Natural killer cell (primary cell): ENCODE data around the gene RESP18. TPM values are rescaled to one million over a fixed set of nuclear protein-coding genes. Genes with fewer than 3 reads are reported as not detected.
A peak's percentile ranks its signal among the peaks of the same experiment; 100 is the strongest.

Experiments
- ATAC-seq, 3 donors: fragments of 150-1000 bp in 2 of 3; fragments of 200-7000 bp in 1 of 3; cut with Tn5 transposase; 1 replicate in 1 of 3; 2 replicates in 2 of 3; pipeline ENCODE4 v1.10.0; 2021; ENCODE audit warnings: mild to moderate bottlenecking in 2 of 3, moderate library complexity in 2 of 3
- DNase-seq, 2 donors: peaks; one replicate each; pipeline versions ENCODE4 v3.0.0 to v3.0.0-alpha.2; 2013 to 2021; ENCODE audit warnings: mixed read lengths in 1 of 2
- H3K27ac ChIP-seq: one replicate; pipeline ENCODE4 v1.5.1; 2013; ENCODE audit warnings: mild to moderate bottlenecking, low read length
- H3K27me3 ChIP-seq: one replicate; pipeline ENCODE4 v1.6.1; 2013; ENCODE audit warnings: low read length; ENCODE audit not compliant: control insufficient read depth, insufficient read depth
- H3K36me3 ChIP-seq: one replicate; pipeline ENCODE4 v1.6.1; 2013; ENCODE audit warnings: low read length; ENCODE audit not compliant: control insufficient read depth, insufficient read depth
- H3K4me1 ChIP-seq: one replicate; pipeline ENCODE4 v1.6.1; 2013; ENCODE audit warnings: low read length; ENCODE audit not compliant: control insufficient read depth, insufficient read depth
- H3K4me3 ChIP-seq: one replicate; pipeline ENCODE4 v1.5.1; 2013; ENCODE audit warnings: low read length
- H3K9me3 ChIP-seq: one replicate; pipeline ENCODE4 v1.6.1; 2013; ENCODE audit warnings: low read length; ENCODE audit not compliant: control insufficient read depth, insufficient read depth
- H3K27ac Mint-ChIP-seq, 2 donors: one replicate each; pipeline ENCODE4 v1.8.0; 2022; ENCODE audit warnings: mild to moderate bottlenecking in 2 of 2, mixed read lengths in 2 of 2, moderate library complexity in 1 of 2
- H3K27me3 Mint-ChIP-seq, 2 donors: one replicate each; pipeline ENCODE4 v1.8.0; 2022; ENCODE audit warnings: low read depth in 2 of 2, mixed read lengths in 2 of 2
- H3K36me3 Mint-ChIP-seq: one replicate; pipeline ENCODE4 v1.8.0; 2022; ENCODE audit warnings: mixed read lengths
- H3K4me1 Mint-ChIP-seq, 2 donors: one replicate each; pipeline ENCODE4 v1.8.0; 2022; ENCODE audit warnings: mixed read lengths in 2 of 2
- H3K4me3 Mint-ChIP-seq: one replicate; pipeline ENCODE4 v1.8.0; 2022; ENCODE audit warnings: mild to moderate bottlenecking, moderate library complexity, mixed read lengths
- H3K9me3 Mint-ChIP-seq, 2 donors: one replicate each; pipeline ENCODE4 v1.8.0; 2022; ENCODE audit warnings: mixed read lengths in 2 of 2
- WGBS: methylation state at CpG from one replicate; pipeline ENCODE4 v1.1.7; 2013; ENCODE audit warnings: missing lambda C conversion rate; ENCODE audit not compliant: insufficient coverage; 5-methylcytosine and 5-hydroxymethylcytosine counted together
- intact Hi-C: fragments of 100-400 bp; cut with micrococcal nuclease; formaldehyde crosslinking; loops from one replicate; pipeline ENCODE4 v1.14.2; 2022
- total RNA-seq, 4 donors: library from RNA; stranded (reverse); fragments of 120-200 nt in 1 of 4; gene quantifications; one replicate each; pipeline versions ENCODE4 v1.2.3 to v1.2.4, GENCODE V29; 2013 to 2022
- TF ChIP-seq, protein P1 (sequence below): fragments of 200-600 bp; IDR thresholded peaks from one replicate; pipeline ENCODE4 v1.8.0; 2022; ENCODE audit warnings: antibody characterized with exemption

Gene RESP18
- total RNA-seq, 3 donors from 2014 or later (not counting 1 experiment from before 2014, with no cell fraction given) = not detected

DNA sequence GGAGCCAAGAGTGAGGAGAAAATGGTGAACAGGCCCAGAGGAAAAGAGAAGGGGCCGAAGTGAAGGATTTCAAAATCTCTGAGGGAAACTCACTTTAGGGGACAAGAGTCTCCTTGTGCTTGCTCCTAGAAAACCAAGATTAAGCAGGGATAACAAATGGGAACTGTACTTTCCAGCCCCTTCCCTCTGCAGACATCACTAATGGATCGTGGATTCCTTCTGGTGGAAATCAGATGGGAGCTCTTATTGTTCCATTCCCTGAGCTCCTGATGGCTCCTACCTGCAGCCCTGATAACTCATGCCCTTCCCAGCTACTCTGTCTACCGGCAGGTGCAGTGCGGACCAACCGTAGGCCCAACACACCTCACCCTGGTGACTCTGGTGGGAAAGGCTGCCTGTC lies 20.6 kb upstream of the RESP18 start:
- Histone ChIP-seq H3K4me3 (no peak overlapping the region), H3K4me1 (peaks cover 2% of the 10 kb centered on the region), H3K9me3 (no peaks in the 10 kb centered on the region), H3K27ac (no peak overlapping the region), H3K27me3 (peaks cover 2% of the 10 kb centered on the region), H3K36me3 (no peaks in the 10 kb centered on the region)
- no peak for ATAC-seq
- DNase-seq = no peak
- Mint-ChIP-seq H3K9me3 (no peaks in the 10 kb centered on the region), H3K4me3 (no peak overlapping the region), H3K27ac (no peak overlapping the region), H3K36me3 (no peaks in the 10 kb centered on the region), H3K27me3 (peaks cover 25 to 39% of the 10 kb centered on the region in 2 donors), H3K4me1 (peaks cover 0 to 4% of the 10 kb centered on the region in 2 donors)
- TF ChIP-seq, protein P1, sequence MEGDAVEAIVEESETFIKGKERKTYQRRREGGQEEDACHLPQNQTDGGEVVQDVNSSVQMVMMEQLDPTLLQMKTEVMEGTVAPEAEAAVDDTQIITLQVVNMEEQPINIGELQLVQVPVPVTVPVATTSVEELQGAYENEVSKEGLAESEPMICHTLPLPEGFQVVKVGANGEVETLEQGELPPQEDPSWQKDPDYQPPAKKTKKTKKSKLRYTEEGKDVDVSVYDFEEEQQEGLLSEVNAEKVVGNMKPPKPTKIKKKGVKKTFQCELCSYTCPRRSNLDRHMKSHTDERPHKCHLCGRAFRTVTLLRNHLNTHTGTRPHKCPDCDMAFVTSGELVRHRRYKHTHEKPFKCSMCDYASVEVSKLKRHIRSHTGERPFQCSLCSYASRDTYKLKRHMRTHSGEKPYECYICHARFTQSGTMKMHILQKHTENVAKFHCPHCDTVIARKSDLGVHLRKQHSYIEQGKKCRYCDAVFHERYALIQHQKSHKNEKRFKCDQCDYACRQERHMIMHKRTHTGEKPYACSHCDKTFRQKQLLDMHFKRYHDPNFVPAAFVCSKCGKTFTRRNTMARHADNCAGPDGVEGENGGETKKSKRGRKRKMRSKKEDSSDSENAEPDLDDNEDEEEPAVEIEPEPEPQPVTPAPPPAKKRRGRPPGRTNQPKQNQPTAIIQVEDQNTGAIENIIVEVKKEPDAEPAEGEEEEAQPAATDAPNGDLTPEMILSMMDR = no peak
- intact Hi-C loops = no loop called here
- WGBS = 81% methylated on average over 5 of the region's 5 CpGs

DNA sequence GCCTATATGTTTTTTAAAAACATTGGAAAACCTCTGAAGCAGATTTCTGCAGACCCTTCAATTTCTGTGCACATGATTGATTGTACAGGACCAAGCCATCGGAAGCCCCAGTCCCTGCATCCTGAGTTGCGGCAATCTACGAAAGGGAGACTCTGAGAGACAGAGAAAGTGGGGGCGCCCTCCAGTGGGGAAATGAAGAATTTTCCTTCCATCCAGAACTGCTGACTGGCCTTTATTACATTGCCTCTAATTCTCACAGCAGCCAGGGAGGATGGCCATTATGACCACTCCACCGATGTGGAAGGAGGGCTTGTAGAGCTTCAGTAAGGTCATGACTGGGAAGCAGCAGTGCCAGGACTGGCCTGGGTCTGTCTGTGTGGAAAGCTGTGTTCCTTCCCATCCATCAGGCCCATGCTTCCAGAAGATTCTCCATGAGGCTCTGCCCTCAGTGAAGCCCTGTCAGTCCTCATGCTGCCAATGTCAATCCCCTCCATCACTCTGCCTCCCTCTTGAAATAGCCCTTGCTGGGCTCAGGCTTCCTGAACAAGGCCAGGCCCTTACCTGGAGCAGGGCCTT lies 20.0 kb upstream of the RESP18 start:
- Histone ChIP-seq H3K4me1 (no peaks in the 10 kb centered on the region), H3K9me3 (no peaks in the 10 kb centered on the region), H3K27me3 (no peaks in the 10 kb centered on the region), H3K27ac (no peak overlapping the region), H3K36me3 (no peaks in the 10 kb centered on the region), H3K4me3 (no peak overlapping the region)
- Mint-ChIP-seq H3K9me3 (no peaks in the 10 kb centered on the region), H3K36me3 (no peaks in the 10 kb centered on the region), H3K27ac (no peak overlapping the region), H3K4me3 (no peak overlapping the region), H3K4me1 (peaks cover 0 to 4% of the 10 kb centered on the region in 2 donors), H3K27me3 (peaks cover 25 to 45% of the 10 kb centered on the region in 2 donors)
- WGBS = 10% methylated on average over 4 of the region's 5 CpGs
- intact Hi-C loops = loop anchor here (1.0 kb wide), 1 partner anchor 75 kb away; no protein-coding TSS in a partner anchor
- ATAC-seq = peak; percentile 70 to 82 (median 79)
- TF ChIP-seq, protein P1 = peak; percentile 80
- DNase-seq = peak; percentile 42 to 75

DNA sequence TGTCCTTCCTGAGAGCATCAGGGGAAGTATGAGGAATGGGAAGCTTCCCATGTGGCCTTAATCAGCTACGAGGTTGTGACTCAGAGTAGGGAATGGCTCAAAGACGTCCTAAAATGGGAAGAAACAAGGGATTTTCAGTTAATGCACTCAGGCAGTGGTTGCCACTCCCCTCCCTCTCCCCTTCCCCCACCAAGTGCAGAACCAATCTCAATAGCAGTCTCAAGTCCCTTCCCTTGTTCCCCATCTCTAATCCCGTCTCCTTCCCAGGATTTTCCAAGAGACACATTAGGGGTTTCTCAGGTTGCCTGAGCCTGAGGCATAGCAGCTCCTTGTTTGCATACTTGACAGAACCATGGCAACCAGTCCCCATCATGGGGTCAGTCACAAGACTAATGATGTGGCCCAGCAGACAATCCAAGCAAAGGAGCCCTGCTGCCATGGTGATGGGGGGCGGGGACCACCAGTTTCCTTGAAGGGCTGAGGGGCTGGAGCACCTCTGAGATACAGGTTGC lies 18.2 kb upstream of the RESP18 start:
- Mint-ChIP-seq H3K9me3 (no peaks in the 10 kb centered on the region), H3K36me3 (no peaks in the 10 kb centered on the region), H3K27ac (no peak overlapping the region), H3K4me3 (no peak overlapping the region), H3K27me3 (peaks cover 26 to 41% of the 10 kb centered on the region in 2 donors), H3K4me1 (peaks cover 0 to 4% of the 10 kb centered on the region in 2 donors)
- TF ChIP-seq, protein P1 = no peak
- WGBS = 65% methylated on average over 4 of the region's 4 CpGs
- H3K36me3 ChIP-seq = no peaks in the 10 kb centered on the region
- no peak overlapping the region for H3K27ac ChIP-seq
- no peaks in the 10 kb centered on the region for H3K27me3 ChIP-seq
- H3K4me3 ChIP-seq = no peak overlapping the region
- no peaks in the 10 kb centered on the region for H3K4me1 ChIP-seq
- H3K9me3 ChIP-seq = no peaks in the 10 kb centered on the region
- ATAC-seq (no peak), DNase-seq (no peak)
- intact Hi-C loops = no loop called here

DNA sequence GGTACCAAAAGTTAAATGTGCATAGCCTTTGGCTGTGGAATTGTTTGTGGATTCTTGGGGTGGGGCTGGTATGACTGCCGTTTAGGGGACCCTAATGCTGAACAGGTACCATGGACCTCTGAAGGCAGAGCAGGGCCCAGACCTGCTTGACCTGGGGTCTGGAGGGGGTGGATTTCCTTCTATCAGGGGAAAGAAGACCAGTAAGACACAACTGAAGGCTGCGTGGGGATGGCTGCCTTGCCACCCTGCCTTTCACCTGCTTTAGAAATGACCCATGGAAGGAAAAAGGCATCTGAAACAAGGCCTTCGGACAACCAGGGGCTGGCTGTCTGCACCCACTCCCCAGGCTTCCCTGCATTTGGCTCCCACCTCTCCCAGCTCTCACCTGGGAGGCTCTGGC lies 17.7 kb upstream of the RESP18 start:
- ATAC-seq = no peak
- Histone ChIP-seq H3K4me3 (no peak overlapping the region), H3K27me3 (no peaks in the 10 kb centered on the region), H3K9me3 (no peaks in the 10 kb centered on the region), H3K36me3 (no peaks in the 10 kb centered on the region), H3K4me1 (no peaks in the 10 kb centered on the region), H3K27ac (no peak overlapping the region)
- Mint-ChIP-seq H3K27me3 (peaks cover 24 to 40% of the 10 kb centered on the region in 2 donors), H3K4me3 (no peak overlapping the region), H3K27ac (no peak overlapping the region), H3K9me3 (no peaks in the 10 kb centered on the region), H3K36me3 (no peaks in the 10 kb centered on the region), H3K4me1 (peaks cover 0 to 4% of the 10 kb centered on the region in 2 donors)
- 75% methylated on average over 3 of the region's 3 CpGs for WGBS
- TF ChIP-seq, protein P1 = no peak
- DNase-seq = no peak
- intact Hi-C loops = no loop called here
